GM19324 (cell line): Measurements from ENCODE around the gene MAP2K1.
"Not testable (repeated sequence)": the region's sequence is repeated elsewhere in the genome, so short reads cannot be mapped to it uniquely, and the experiment has no call there.

Experiments
- ATAC-seq: cut with Tn5 transposase; IDR thresholded peaks from one replicate; pipeline ENCODE4 v1.9.1; 2021; ENCODE audit warnings: mild to moderate bottlenecking, moderate library complexity; ENCODE audit not compliant: unreplicated experiment, low FRiP score

MAP2K1 gene

DNA sequence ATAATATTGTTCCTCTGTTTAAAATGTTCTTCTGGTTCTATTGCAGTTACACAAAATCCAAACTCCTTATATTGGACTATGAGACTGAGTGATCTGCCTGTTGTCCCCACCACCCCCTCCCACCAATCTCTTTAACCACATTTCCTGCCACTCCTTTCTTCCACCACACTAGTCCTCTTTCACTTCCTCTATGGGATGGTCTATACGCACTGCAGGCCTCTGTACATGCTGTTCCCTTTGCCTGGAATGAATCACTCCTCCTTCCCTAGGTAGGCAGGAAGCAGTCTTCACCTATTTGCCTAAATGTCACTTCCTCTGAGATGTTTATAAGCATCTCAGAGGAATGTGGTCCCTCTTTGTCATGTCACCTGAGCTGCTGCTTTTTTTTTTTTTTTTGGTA is 4.0 kb downstream of the MAP2K1 start:
- no peak for ATAC-seq

DNA sequence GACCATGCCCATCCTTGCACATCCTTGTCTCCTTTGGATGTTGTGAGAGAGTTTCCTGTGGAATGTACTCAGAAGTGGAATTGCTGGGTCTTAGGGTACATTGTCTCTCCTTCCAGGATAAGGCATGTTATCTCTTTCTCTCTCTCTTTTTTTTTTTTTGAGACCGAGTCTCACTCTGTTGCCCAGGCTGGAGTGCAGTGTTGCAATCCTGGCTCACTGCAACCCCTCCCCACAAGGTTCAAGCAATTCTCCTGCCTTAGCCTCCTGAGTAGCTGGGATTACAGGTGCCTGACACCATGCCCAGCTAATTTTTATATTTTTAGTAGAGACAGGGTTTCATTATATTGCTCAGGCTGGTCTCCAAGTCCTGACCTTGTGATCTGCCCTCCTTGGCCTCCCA is 6.3 kb downstream of the MAP2K1 start:
- not testable (repeated sequence) for ATAC-seq

GRCh38 chr15:66394472-66394871 is 7.8 kb downstream of the MAP2K1 start:
- ATAC-seq = no peak

- ATAC-seq = no peak
Observed at GRCh38 chr15:66394915-66395314, 8.2 kb downstream of the MAP2K1 start.

GRCh38 chr15:66399276-66399675 is 12.6 kb downstream of the MAP2K1 start:
- ATAC-seq = no peak

DNA sequence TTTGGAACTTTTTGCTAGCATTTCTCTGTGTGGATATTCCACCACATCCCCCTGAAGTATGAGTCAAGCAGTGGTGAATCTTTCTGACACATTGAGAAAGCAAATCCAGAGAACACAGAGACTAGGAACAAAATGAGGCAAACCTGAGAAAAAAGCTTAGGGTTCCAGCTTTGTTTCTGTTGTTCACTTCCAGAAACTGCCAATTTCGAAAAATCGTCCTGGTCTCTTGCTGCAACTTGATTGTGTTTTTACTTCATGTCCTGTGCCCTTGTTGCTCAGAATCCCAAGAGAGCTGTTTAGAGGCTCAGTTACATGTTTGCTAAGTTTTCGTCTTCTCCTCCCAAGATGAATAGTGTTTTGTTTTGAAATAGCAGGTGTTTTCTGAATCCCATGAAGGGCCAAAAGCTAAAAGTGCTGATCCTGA is 13.7 kb downstream of the MAP2K1 start:
- no peak for ATAC-seq

GRCh38 chr15:66401130-66402021 is 14.7 kb downstream of the MAP2K1 start:
- no peak for ATAC-seq

- no peak for ATAC-seq
Observed at GRCh38 chr15:66402761-66403284, 16.1 kb downstream of the MAP2K1 start.

GRCh38 chr15:66403323-66403722 is 16.6 kb downstream of the MAP2K1 start:
- no peak for ATAC-seq

- ATAC-seq = no peak
Observed at GRCh38 chr15:66404122-66404521, 17.4 kb downstream of the MAP2K1 start.

DNA sequence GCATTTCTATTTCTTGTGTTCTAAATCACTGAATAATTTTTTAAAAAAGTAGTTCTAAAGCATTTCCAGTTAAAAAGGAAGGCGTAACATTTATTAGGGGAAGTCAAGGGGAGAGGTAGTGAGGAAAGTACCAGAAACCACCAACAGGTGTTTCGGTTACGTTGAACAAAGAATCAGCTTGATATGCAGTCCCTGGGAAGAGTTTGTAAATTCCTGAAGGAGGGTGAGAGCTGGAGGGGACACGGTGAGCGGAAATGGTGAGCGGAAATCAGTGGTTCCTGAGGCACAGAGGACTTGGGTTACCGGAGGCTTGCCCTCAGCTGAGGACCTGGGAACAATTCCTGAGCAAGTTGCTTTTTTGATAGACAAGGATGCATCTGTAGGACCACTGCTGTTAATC is 17.8 kb downstream of the MAP2K1 start:
- ATAC-seq = no peak

- ATAC-seq = no peak
Observed at GRCh38 chr15:66405007-66405406, 18.3 kb downstream of the MAP2K1 start.

- no peak for ATAC-seq
Observed at GRCh38 chr15:66405615-66406014, 18.9 kb downstream of the MAP2K1 start.

- ATAC-seq = no peak
Observed at GRCh38 chr15:66408254-66408653, 21.5 kb downstream of the MAP2K1 start.

DNA sequence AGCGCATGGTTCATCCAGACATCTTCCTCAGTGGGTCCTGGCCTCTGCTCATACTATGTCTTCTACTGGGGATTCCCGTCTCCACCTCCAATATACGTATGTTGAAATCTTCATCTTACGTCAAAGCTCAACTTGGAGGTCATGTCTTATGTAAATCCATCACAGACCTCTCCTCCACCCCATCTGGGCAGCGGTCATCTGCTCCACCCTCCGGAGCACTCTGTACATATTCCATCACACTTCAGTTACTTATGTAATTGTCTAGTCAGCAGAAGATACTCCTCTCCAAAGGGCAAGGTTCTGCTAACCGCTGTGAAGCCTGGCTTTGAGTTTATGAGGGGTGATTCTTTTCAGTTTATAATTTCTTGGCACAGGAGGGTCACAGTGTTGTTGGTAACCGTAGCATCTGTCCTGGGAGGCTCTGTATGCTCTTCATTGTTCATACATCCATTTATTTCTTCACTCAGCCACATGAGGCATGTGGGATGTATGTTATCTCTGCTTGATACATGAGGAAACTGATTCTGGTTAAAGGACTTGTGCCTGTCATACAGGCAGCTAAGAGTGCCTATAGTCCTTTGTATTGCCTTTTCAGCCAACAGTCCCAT is 22.1 kb downstream of the MAP2K1 start:
- no peak for ATAC-seq

GRCh38 chr15:66409565-66410108 is 22.9 kb downstream of the MAP2K1 start:
- ATAC-seq = no peak

DNA sequence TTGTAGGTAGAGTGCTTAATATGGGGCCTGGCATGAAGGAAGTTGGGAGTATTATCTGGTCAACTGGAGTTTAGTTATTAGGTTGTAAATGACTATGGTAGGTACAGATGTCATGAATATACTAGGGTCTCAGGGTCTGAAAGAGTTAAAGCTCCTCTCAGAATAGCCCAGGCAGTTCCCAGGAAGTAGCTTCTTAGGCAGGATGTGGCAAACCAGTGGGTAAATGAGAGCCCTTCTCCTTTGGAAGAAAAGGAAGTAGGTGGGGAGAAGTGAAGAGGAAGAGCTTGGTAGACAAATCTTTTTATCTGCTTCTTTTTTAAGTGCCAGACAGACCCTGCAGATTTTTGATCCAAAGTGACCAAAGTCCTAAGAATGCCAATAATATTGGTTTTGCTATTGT is 24.5 kb downstream of the MAP2K1 start:
- ATAC-seq = no peak

DNA sequence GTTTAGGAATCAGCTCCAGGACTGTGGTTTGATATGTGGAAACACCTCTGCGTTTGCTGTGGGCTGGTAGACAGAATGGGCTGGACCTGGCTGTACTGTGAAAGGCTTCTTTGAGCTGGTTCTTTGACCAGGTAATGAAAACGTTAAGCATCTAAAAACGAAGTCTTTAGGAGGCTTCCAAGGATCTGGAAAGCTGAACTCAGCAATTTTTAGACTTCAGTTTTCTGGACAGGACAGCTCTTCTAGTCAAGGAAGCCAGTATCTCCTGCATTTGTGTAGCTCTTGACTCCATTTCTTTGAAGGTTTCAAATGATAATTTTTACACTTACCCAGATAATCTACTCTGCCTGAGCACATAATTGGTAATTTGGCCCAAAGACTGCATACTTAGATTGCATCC is 25.5 kb downstream of the MAP2K1 start:
- ATAC-seq = no peak

GRCh38 chr15:66413579-66413978 is 26.9 kb downstream of the MAP2K1 start:
- ATAC-seq = no peak

- no peak for ATAC-seq
Observed at GRCh38 chr15:66415360-66415759, 28.6 kb downstream of the MAP2K1 start.

- no peak for ATAC-seq
Observed at GRCh38 chr15:66417736-66418135, 31.0 kb downstream of the MAP2K1 start.
